ENCODE measurements around the gene FCN3. TPM values are rescaled to one million over a fixed set of nuclear protein-coding genes. Genes with fewer than 3 reads are reported as not detected.

The FCN3 gene
- total and polyA plus RNA-seq, 10 of the 15 experiments (the other 5 are each of a cell fraction or from before 2014, with no cell fraction given): 0.28 TPM; not detected in 9

GRCh38 chr1:27400082-27400962 lies 25.7 kb upstream of the FCN3 start:
- no peaks in the 10 kb centered on the region for H3K9me3 ChIP-seq (replicated peaks; ENCODE audit: control insufficient read depth, insufficient read depth, low read length)
- TF ChIP-seq ESRRA (IDR thresholded peaks at IDR 0.05; ENCODE audit: low read length) (no peak), GATAD2B (conservative IDR thresholded peaks at IDR 0.05; ENCODE audit: low read depth) (no peak), DPF2 (IDR thresholded peaks at IDR 0.05) (no peak), TARDBP (IDR thresholded peaks at IDR 0.05; ENCODE audit: borderline replicate concordance) (peak; percentile 30; the same call in 1 of the 2 replicates), POLR2AphosphoS2 (IDR thresholded peaks at IDR 0.05; ENCODE audit: low read depth, low read length) (0 out of 2 replicates have a peak, but pooled peaks have one; percentile 30), PRDM15 (CRISPR knock-in tag; IDR thresholded peaks at IDR 0.05) (no peak), CHD1 (IDR thresholded peaks at IDR 0.05; ENCODE audit: low read depth, low read length) (no peak), POLR2AphosphoS5 (IDR thresholded peaks at IDR 0.05; ENCODE audit: low read length) (peak; percentile 50; the same call in 1 of the 2 replicates), BCL11A (IDR thresholded peaks at IDR 0.05; ENCODE audit: low read depth, low read length) (no peak), POLR2A (IDR thresholded peaks at IDR 0.05; ENCODE audit: low read depth, low read length) (peak; percentile 23), RAD21 (IDR thresholded peaks at IDR 0.05; ENCODE audit: insufficient read depth, low read depth, low read length) (no peak), RBBP5 (conservative IDR thresholded peaks at IDR 0.05) (no peak), SIN3A (IDR thresholded peaks at IDR 0.05; ENCODE audit: low read depth, low read length) (no peak)
- no peaks in the 10 kb centered on the region for H4K20me1 ChIP-seq (ENCODE audit: control insufficient read depth, insufficient read depth)
- H3K27me3 ChIP-seq (replicated peaks in 1 of 2; ENCODE audit: control insufficient read depth in 2 of 2, insufficient read depth in 2 of 2, low read length in 1 of 2): no peaks in the 10 kb centered on the region
- no peaks in the 10 kb centered on the region for H3K79me2 ChIP-seq (ENCODE audit: control insufficient read depth, insufficient read depth, low read length)
- H3K4me1 ChIP-seq (ENCODE audit: control insufficient read depth, insufficient read depth, low read length): peaks cover 16% of the 10 kb centered on the region
- FAIRE-seq (no peak), ATAC-seq (no peak), DNase-seq (ENCODE audit: low read depth, low spot score) (no peak)
- H3K4me2 ChIP-seq (ENCODE audit: control insufficient read depth, insufficient read depth): no peak overlapping the region
- 82% methylated on average over 13 of the region's 13 CpGs for WGBS (ENCODE audit: insufficient coverage, insufficient replicate concordance, low lambda C conversion rate, missing lambda C conversion rate)
- in situ Hi-C loops (cut with MboI) (no loop called here), intact Hi-C loops (cut with micrococcal nuclease; ENCODE audit: unreplicated experiment) (no loop called here)
- POLR2A ChIA-PET: interaction anchor here (0.6 kb wide), 1 partner anchor 108 kb away, joined by 4 read pairs; no protein-coding TSS in a partner anchor
- no peak overlapping the region for H3K4me3 ChIP-seq
- no peak overlapping the region for H3K9ac ChIP-seq (ENCODE audit: control insufficient read depth, insufficient read depth, low read length)
- RAD21 ChIA-PET (ENCODE audit: unreplicated experiment): no interaction called here
- no peak overlapping the region for H3K27ac ChIP-seq (ENCODE audit: control insufficient read depth, insufficient read depth)
- no peak overlapping the region for H2AFZ ChIP-seq (ENCODE audit: control insufficient read depth, low read depth, low read length)
- H3K36me3 ChIP-seq (ENCODE audit: control insufficient read depth in 2 of 2, insufficient read depth in 2 of 2, low read length in 1 of 2): no peaks in the 10 kb centered on the region; a peak in 3 of 4 replicates
- BruUV-seq (replicated peaks): no TSS peak
- SMC1A ChIA-PET (ENCODE audit: uncharacterized antibody, unreplicated experiment): no interaction called here
- CTCF ChIA-PET: interaction anchor here (3.3 to 13.5 kb wide), 3 partner anchors 16 to 206 kb away, joined by 9 to 265 read pairs (median 133); partner anchors contain the start of gene AHDC1

All from GM12878 (cell line).